MM.1S (cell line): ENCODE measurements around the gene SMPD2.

Experiments
- EZH2 ChIP-seq: fragments of 300-600 bp; sonication (generic); optimal IDR thresholded peaks from 2 replicates; pipeline ENCODE3; 2017; ENCODE audit warnings: low read depth, mild to moderate bottlenecking, antibody characterized with exemption, low read length, mixed read lengths
- EZH2phosphoT487 ChIP-seq: fragments of 300-600 bp; sonication (generic); IDR thresholded peaks from 2 replicates; pipeline ENCODE4 v1.6.1; 2018; ENCODE audit warnings: antibody characterized with exemption, low read length
- TF ChIP-seq, protein P1 (sequence below): fragments of 300-600 bp; sonication (generic); IDR thresholded peaks from 2 replicates; pipeline ENCODE4 v1.5.1; 2016; ENCODE audit warnings: antibody characterized with exemption, low read length, mixed read lengths

DNA sequence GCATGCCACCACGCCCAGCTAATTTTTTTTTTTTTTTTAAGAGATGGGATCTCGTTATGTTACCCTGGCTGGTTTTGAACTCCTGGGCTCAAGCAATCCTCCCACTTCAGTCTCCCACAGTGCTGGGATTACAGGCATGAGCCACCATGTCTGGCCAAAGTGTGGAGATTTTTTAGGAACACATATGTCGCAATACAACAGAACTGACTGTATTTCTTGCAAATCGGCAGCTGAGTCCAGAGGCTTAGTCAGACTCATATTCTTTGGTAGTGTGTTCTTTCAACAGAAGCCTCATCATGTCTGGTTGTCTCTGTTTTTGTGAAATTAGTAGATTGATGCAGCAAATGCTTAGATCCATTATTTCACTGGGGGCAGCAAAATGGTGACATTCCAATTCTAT lies 34.3 kb upstream of the SMPD2 start:
- TF ChIP-seq, protein P1, sequence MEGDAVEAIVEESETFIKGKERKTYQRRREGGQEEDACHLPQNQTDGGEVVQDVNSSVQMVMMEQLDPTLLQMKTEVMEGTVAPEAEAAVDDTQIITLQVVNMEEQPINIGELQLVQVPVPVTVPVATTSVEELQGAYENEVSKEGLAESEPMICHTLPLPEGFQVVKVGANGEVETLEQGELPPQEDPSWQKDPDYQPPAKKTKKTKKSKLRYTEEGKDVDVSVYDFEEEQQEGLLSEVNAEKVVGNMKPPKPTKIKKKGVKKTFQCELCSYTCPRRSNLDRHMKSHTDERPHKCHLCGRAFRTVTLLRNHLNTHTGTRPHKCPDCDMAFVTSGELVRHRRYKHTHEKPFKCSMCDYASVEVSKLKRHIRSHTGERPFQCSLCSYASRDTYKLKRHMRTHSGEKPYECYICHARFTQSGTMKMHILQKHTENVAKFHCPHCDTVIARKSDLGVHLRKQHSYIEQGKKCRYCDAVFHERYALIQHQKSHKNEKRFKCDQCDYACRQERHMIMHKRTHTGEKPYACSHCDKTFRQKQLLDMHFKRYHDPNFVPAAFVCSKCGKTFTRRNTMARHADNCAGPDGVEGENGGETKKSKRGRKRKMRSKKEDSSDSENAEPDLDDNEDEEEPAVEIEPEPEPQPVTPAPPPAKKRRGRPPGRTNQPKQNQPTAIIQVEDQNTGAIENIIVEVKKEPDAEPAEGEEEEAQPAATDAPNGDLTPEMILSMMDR = no peak
- TF ChIP-seq EZH2 = no peak
- TF ChIP-seq EZH2phosphoT487 = no peak
